HG03460 (cell line): ENCODE results near the gene CAGE1.
A peak's percentile ranks its signal among the peaks of the same experiment; 100 is the strongest.
"Not testable (repeated sequence)": the region's sequence is repeated elsewhere in the genome, so short reads cannot be mapped to it uniquely, and the experiment has no call there.

Experiments used
- ATAC-seq: cut with Tn5 transposase; IDR thresholded peaks from one replicate; pipeline ENCODE4 v1.9.1; 2021; ENCODE audit not compliant: unreplicated experiment

Gene CAGE1

DNA sequence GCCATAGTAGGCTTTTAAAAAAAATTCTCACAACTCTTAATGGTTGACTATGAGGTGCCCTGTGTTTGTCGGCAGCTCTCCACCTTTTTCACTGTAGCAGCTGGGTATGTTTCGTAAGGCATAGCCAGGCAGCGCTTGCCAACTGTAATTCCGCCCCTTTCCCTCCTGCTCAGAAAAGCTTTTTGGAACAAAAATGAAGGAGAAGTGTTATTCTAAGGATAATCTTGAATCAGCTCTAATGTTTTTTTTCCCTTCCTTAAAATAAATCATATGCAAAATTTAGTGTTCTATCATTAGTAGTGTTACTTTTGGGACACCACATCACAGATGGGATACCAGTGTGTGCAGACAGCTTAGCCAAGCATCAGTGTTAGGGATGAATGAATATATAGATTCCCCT, 21.3 kb upstream of the CAGE1 start:
- ATAC-seq, result no peak

DNA sequence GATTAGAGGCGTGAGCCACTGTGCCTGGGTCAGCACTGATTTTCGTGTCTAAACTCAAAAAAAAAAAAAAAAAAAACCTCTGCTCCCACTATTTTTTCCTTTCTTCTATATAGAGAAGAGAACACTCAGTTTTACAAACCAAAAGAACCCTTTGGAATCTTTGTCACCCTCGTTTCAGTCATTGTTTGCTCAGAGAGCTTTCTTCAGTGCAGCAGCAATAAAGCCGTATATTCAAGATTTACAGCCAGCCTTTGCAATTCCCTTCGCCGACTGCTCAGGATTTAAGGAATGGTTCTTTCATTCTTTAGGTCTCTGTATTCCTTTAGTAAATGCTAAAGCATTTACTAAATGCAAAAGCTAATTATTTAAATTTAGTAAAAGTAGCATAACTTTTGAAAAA, 20.2 kb upstream of the CAGE1 start:
- no peak for ATAC-seq

DNA sequence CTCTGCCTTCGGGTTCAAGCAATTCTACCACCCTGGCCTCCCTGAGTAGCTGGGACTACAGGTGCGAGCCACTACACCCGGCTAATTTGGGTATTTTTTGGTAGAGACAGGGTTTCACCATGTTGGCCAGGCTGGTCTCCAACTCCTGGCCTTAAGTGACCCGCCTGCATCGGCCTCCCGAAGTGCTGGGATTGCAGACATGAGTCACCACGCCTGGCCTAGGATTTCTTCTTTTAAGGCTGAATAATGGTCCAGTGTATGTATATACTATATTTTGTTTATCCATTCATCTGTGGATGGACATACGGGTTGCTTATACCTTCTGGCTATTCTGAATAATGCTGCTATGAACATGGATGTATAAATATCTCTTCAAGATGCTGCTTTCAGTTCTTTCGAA, 17.2 kb upstream of the CAGE1 start:
- ATAC-seq, result no peak

DNA sequence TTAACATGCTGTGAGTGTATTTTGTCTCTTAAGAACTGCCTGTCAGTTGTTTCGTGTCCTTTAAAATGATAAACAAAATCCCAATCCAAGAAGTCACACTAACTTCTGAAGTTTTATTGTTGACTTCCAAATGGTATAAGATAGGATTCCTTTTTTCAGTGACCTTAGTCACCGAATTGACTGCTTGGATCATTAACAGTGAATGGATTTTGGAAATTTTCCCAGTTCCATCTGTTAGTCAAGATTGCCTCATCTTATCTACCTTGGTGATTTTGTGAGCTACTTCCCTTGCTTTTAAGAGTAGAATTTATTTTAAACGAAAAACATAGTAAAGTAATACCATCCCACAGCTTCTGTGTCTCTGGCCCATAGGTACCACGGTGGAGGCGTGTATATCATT, 15.0 kb upstream of the CAGE1 start:
- ATAC-seq, result no peak

DNA sequence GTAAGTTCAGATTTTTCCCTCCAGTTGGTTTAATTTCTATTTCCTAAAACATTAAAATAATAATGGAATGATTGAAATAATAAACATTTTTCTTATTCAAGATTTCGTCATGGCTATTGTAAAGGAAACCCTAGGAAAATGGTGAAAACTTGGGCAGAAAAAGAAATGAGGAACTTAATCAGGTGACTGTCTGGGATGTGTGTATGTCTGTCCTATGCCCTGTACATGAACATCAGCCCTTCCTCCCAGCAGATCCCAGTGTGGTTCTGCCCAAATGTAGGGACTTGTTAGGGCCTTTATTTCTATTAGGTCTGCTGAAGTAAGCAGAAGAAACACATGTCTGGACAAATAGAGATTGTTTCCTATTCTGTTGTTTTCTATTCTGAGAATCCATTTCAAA, 13.2 kb upstream of the CAGE1 start:
- ATAC-seq, result no peak

DNA sequence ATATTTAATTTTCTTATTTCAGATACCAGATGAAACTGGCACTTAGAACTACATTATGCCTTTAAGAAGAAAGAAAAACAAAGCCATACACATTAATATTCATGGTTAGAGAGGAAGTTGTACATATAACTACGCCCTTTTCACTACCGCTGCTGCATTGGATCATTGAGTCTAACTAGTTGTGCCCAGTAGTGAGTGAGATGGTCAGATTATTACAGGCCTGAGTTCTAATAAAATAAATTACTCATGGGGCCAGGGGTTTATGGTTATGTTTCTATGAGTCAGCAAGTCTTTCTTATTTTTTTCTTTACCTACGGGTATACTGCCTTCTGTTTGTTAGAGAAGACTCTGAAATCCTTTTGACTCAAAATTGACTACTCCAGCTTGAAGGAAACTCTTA, 11.5 kb upstream of the CAGE1 start:
- no peak for ATAC-seq

DNA sequence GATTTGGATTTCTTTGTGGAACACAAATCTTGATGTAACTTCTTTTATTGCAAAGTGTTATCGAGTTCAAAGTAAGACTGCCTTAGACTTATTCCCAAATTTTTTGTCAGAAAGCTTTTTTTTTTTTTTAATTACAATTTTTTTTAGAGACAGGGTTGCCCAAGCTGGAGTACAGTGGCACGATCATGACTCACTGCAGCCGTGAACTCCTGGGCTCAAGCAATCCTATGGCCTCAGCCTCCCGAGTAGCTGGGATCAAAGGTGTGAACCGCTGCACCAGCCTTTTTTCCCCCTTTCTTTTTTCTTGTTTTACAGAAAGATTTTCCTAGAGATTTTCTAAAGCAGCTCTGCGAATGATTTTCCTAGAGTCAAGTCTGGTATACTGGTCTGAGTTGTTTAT, 2.9 kb upstream of the CAGE1 start:
- ATAC-seq, result no peak

DNA sequence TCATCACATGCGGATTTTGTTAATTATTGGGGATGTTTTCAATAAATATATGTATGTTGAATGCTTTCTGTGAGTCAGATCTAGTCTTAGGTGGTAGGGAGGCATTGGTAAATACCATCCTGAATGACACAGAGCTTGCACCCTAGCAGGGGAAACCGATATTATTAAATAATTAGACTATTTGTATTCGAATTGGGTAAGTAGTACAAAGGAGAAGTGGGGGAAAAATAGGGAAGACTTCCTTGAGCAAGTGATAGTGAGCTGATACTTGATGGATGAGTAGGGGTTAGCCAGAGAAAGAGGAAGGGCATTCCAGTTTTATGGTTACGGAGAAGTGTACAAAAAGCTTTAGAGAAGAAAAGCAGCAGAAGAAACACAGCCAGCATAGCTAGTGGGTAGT, 1.6 kb upstream of the CAGE1 start:
- ATAC-seq, result no peak

DNA sequence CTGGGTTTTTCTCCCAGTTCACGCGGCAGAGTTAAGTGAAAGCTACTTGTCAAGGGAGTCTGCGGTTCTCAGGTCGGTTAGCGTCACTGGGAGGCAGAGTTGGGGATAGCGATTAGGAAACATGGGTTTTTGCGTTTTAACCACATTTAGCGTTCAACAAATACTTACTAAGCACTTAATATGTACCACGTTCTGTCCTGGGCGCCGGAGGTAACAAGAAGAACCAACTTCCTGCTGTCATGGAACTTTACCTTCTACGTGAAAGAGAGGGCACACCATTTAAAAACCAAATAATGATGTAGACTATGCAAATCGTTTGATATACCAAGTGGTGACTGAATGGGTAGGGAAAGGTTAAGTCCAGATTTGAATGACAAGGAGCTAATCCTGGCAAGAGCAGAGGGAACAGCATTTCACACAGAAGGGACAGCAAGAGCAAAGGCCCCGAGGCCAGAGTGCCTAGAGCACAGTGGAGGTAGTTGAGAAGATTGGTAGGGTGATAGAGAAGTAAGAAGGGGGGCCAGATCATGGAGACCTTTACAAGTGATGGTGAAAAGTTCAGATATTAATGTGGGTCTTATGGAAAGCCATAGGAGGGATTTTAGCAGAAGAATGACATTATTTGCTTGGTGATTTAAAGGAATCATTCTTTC, 810 bp upstream of the CAGE1 start:
- no peak for ATAC-seq

DNA sequence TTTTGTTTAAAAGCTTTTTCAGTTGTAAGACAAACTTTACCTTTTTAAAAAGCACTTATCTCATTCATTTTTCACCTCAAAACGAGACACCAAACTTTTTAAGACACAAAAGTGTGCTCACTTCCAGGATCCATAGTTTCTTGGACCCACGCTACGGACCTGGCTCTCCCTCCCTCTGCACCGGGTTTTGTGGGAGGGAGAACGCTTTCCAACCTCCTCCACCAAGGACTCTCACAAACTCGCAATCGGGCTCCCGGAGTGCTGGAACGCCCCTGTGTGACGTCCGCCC, 436 bp downstream of the CAGE1 start:
- ATAC-seq, result no peak

DNA sequence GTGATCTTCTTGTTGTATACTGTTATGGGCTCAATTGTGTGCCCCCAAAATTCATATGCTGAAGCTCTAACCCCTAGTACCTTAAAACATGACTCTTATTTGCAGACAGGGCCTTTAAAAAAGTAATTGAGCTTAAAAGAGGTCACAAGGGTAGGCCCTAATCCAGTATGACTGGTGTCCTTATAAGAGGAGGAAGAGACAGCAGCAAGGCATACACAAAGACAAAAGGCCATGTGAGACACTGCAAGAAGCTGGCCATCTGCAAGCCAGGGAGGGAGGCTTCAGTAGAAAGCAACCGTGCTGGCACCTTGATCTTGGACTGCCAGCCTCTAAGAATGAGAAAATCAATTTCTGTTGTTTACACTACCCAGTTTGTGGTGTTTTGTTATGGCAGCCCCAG, 8.4 kb downstream of the CAGE1 start:
- ATAC-seq, result no peak

DNA sequence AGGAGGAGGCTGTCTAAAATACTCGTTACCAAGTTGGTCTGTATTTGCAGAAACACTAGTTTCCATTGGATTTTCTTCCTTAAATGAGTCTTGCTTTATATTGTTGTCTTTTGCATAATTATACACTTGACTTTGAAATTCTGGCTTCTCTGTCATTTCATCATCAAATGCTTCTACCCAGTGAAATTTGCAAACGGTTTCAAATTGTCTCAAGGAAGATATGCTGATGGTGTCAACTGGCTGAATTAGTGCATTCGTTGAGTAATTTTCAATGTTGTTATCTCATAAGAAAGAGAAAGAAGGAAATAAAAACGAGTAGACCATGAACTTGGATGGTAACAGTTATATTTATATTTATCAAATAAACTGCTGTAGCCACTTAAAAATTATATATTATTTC, 10.8 kb downstream of the CAGE1 start:
- no peak for ATAC-seq

DNA sequence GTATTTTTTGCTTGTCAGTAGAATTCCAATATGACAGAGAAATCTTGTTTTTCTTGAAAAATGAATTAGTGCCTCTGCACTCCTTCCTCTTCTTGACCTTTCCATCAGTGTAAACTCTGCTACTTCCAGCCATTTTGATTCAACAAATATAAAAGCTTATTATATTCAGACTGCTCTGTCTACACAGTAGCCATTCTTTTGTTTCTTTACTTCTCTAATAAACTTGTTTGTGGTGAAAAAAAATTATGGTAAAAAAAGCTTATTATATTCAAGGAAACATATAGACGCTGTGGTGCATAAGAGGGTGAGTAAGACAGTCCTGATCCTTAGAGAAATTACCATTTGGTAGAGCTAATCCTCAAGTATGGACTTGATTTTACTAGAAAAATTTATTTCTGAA, 11.6 kb downstream of the CAGE1 start:
- no peak for ATAC-seq

DNA sequence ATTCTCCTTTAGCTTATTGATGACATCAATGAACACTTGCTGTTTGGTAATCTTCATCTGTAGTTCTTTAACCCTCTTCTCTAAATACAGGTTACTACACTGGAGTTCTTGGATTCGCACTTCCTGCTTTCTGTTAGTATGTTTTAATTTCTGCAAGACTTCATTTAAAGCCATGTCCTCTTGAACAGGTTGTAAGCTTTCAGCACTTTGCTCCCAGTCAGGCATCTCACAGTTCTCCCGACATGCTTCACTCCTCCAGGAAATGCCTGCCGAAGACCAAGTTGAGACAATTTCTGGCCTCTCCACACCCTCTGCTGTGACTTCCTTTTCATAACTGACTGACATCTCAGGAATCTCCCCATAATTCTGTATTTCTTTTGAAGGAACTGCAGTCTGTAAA, 15.8 kb downstream of the CAGE1 start:
- ATAC-seq, result no peak

DNA sequence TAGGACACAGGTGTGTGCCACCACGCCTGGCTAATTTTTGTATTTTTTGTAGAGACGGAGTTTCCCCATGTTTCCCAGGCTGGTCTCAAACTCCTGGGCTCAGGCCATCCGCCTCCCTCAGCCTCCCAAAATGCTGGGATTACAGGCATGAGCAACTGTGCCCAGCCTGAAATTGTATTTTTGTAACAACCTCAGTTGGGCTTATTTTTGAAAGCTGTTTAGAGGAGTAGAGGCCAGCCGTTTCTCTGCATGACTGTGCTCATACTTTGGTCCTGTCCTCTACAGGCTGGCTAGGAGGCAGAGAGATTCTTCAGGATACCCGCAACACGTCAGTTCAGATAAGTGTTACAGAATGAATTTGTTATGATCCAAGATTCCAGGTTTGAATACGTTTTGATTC, 22.1 kb downstream of the CAGE1 start:
- ATAC-seq, result no peak

DNA sequence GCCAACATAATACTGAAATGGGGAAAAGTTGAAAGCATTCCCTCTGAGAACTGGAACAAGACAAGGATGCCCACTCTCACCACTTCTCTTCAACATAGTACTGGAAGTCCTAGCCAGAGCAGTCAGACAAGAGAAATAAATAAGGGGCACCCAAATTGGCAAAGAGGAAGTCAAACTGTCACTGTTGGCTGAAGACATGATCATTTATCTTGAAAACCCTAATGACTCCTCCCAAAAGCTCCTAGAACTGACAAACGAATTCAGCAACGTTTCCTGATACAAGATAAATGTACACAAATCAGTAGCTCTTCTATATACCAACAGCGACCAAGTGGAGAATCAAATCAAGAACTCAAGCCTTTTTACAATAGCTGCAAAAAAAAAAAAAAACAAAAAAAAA, 37.6 kb downstream of the CAGE1 start:
- not testable (repeated sequence) for ATAC-seq

DNA sequence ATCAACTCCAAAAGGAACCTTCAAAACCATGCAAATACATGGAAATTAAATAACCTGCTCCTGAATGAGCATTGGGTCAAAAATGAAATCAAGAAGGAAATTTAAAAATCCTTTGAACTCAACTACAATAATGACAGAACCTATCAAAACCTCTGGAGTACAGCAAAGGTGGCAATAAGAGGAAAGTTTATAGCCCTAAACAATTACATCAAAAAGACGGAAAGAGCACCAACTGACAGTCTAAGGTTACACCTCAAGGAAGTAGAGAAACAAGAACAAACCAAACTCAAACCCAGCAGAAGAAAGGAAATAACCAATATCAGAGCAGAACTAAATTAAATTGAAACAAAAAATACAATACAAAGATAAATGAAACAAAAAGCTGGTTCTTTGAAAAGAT, 39.0 kb downstream of the CAGE1 start:
- ATAC-seq, result not testable (repeated sequence)

DNA sequence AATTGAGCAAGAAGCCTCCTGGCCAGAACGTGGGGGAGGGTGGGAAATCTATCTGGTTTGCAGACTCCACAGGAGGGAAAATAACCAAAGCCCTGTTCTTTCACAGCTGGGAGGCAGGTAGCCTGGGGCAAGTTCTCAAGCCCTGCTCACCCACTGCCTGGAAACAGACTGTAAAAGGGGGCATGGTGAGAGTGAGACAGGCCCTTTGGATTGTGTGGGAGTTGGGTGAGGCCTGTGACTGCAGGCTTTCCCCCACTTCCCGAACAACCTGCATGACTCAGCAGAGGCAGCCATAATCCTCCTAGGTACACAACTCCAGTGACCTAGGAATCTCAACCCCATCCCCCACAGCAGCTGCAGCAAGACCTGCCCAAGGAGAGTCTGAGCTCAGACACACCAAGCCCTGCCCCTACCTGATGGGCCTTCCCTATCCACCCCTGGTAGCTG, 42.0 kb downstream of the CAGE1 start:
- not testable (repeated sequence) for ATAC-seq

DNA sequence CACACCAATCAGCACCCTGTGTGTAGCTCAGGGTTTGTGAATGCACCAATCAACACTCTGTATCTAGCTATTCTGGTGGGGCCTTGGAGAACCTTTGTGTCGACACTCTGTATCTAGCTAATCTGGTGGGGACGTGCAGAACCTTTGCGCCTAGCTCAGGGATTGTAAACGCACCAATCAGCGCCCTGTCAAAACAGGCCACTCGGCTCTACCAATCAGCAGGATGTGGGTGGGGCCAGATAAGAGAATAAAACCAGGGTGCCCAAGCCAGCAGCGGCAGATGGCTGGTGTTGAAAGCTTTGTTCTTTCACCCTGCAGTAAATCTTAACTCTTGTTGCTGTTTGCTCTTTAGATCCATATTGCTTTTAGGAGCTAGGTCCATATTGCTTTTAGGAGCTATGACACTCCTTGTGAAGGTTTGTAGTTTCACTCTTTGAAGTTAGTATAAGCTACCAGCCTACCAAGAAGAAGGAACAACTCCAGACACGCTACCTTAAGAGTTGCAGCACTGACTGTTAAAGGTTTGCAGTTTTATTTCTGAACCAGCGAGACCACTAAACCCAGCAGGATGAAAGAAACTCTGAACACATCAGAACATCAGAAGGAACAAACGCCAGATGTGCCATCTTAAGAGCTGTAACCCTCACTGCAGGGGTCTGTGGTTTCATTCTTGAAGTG, 44.6 kb downstream of the CAGE1 start:
- ATAC-seq, result not testable (repeated sequence)

DNA sequence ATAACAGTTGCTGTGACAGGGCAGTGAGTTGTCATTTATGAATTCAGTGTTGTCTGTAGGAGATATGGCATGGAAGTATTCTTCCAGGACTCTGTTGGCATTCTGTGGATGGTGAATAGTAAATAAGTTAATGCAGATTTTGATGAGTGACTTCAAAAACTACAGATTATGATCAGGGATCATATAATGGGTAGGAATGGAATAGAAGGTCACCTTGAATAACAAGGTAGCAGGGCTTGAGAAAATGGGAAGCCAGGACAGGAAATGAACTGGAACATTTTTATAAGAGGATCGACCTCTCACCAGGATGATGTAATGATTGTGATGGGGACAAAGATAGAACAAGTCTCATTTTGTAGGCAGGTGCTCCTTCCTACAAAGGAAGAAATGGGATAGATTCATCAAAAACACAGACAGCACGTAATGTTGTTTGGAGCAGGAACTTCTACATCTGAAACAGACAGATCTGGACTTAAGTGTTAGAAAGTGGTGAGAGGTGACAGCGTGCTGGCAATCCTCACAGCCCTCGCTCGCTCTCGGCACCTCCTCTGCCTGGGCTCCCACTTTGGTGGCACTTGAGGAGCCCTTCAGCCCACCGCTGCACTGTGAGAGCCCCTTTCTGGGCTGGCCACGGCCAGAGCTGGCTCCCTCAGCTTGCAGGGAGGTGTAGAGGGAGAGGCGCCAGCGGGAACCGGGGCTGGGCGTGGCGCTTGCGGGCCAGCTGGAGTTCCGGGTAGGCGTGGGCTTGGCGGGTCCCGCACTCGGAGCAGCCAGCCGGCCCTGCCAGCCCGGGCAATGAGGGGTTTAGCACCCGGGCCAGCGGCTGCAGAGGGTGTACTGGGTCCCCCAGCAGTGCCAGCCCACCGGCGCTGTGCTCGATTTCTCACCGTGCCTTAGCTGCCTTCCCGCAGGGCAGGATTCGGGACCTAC, 45.7 kb downstream of the CAGE1 start:
- no peak for ATAC-seq

DNA sequence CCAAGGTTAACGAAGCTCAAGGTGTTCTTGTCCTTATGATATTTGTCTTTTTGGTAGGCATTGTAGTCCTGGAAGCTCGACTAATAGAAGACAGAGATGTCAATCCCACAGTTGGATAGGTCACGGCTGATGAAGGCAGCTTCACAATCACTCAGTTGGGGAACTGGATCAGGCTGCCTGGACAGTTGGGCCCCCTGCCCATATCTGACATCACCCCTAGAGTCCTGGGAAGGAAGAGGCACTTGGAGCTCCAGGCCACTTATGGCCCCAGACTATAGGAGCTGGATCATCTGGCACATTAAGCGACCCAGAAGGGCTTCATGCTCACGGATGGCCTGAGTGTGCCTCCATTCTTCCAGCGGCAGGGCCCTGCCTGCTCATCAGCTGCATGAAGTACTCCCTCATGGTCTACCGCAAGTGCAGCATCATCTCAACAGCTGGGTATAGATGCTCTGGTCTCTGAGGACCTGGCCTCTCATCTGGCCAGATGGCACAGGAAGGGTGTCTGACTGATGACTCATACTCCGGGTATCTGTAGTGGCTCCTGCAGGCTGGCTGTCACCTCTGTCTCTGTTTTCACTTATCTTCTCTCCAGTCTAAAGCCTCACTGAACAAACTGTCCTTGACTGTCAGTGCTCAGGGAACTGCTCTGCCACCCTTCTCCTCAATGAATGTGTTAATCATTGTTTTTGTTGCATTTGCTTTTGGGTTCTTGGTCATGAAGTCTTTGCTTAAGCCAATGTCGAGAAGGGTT, 47.4 kb downstream of the CAGE1 start:
- peak; percentile 85 for ATAC-seq
